HepG2 (cell line): Measurements from ENCODE around the gene DDIT4. TPM values are rescaled to one million over a fixed set of nuclear protein-coding genes. Genes with fewer than 3 reads are reported as not detected.

ENCODE experiments used
- ARID2 ChIP-seq: sonication (generic); formaldehyde crosslinking; IDR thresholded peaks from 2 replicates; pipeline ENCODE4 v1.8.1; 2022; ENCODE audit warnings: mild to moderate bottlenecking, missing genetic modification reagents, borderline replicate concordance
- HOXD1 ChIP-seq: sonication (generic); formaldehyde crosslinking; IDR thresholded peaks from 2 replicates; pipeline ENCODE4 v1.5.0; 2020; ENCODE audit warnings: missing genetic modification reagents
- JUNB ChIP-seq: sonication (generic); formaldehyde crosslinking; IDR thresholded peaks from 2 replicates; pipeline ENCODE4 v1.8.0; 2022; ENCODE audit warnings: missing genetic modification reagents, mild to moderate bottlenecking, borderline replicate concordance
- KAT7 ChIP-seq: IDR thresholded peaks from 2 replicates; pipeline ENCODE4 v1.6.1; 2018; ENCODE audit warnings: borderline replicate concordance, missing compliant biosample characterization
- MYNN ChIP-seq: sonication (generic); formaldehyde crosslinking; IDR thresholded peaks from 2 replicates; pipeline ENCODE4 v1.4.0; 2020; ENCODE audit warnings: mild to moderate bottlenecking, low read depth, missing genetic modification reagents
- NFKB2 ChIP-seq: sonication (generic); formaldehyde crosslinking; IDR thresholded peaks from 2 replicates; pipeline ENCODE4 v1.4.0; 2020; ENCODE audit warnings: missing genetic modification reagents, borderline replicate concordance
- RBFOX2 ChIP-seq: fragments of 200-400 bp; formaldehyde crosslinking; IDR thresholded peaks from 2 replicates; pipeline ENCODE4 v1.6.1; 2017; ENCODE audit warnings: low read depth, mild to moderate bottlenecking, low read length
- ZFAT ChIP-seq: sonication (generic); formaldehyde crosslinking; conservative IDR thresholded peaks from 2 replicates; pipeline ENCODE4 v1.8.1; 2023; ENCODE audit warnings: missing genetic modification reagents, inconsistent platforms
- ZFP82 ChIP-seq: sonication (generic); formaldehyde crosslinking; IDR thresholded peaks from 2 replicates; pipeline ENCODE4 v1.5.1; 2020; ENCODE audit warnings: mild to moderate bottlenecking, missing genetic modification reagents, borderline replicate concordance
- ZNF549 ChIP-seq: sonication (generic); formaldehyde crosslinking; IDR thresholded peaks from 2 replicates; pipeline ENCODE4 v1.5.0; 2020; ENCODE audit warnings: missing genetic modification reagents
- ZNF782 ChIP-seq: sonication (generic); formaldehyde crosslinking; IDR thresholded peaks from 2 replicates; pipeline ENCODE4 v1.4.0; 2020; ENCODE audit warnings: missing genetic modification reagents, mild to moderate bottlenecking, borderline replicate concordance
- polyA plus RNA-seq, 8 experiments: library from polyadenylated mRNA; depleted of rRNA in 3 of 8; stranded (reverse) in 7 of 8; unstranded in 1 of 8; fragments of >200 nt; fragmentation: Illumina TruSeq in 4 of 8; extraction: Trizol in 4 of 8; gene quantifications; 2 replicates each; pipeline versions ENCODE4 v1.2.1 to v1.2.3, GENCODE V29; 2011 to 2016; ENCODE audit warnings: low read depth in 4 of 8, missing spikeins in 1 of 8, mixed read lengths in 1 of 8; ENCODE audit not compliant: insufficient read depth in 1 of 8
- total RNA-seq, 5 experiments: library from RNA; depleted of rRNA; stranded (reverse); fragments of >200 nt; fragmentation: Illumina TruSeq; extraction: Trizol; gene quantifications; 2 replicates each; pipeline ENCODE4 v1.2.3, GENCODE V29; 2016; ENCODE audit warnings: low read depth in 1 of 5
- TF ChIP-seq, protein P1 (sequence below), 2 experiments: sonication (generic) in 1 of 2; formaldehyde crosslinking in 1 of 2; IDR thresholded peaks; 2 replicates each; pipeline versions ENCODE4 v1.6.1 to v1.9.0; 2014 to 2022; ENCODE audit warnings: antibody characterized with exemption in 1 of 2, borderline replicate concordance in 1 of 2, inconsistent platforms in 1 of 2, low read depth in 1 of 2, missing genetic modification reagents in 1 of 2
- TF ChIP-seq, protein P2 (sequence below): sonication (generic); formaldehyde crosslinking; IDR thresholded peaks from 2 replicates; pipeline ENCODE4 v1.4.0; 2020; ENCODE audit warnings: missing genetic modification reagents
- TF ChIP-seq, protein P3 (sequence below): sonication (generic); formaldehyde crosslinking; IDR thresholded peaks from 2 replicates; pipeline ENCODE4 v1.4.0; 2020; ENCODE audit warnings: missing genetic modification reagents
- TF ChIP-seq, protein P4 (sequence below): sonication (generic); formaldehyde crosslinking; IDR thresholded peaks from 2 replicates; pipeline ENCODE4 v1.8.0; 2022; ENCODE audit warnings: missing genetic modification reagents, mild to moderate bottlenecking, inconsistent platforms, borderline replicate concordance

Gene DDIT4
- total and polyA plus RNA-seq, 2 of the 13 experiments (the other 11 are each of a cell fraction or from before 2014, with no cell fraction given) = 35.6 to 40.7 TPM

DNA sequence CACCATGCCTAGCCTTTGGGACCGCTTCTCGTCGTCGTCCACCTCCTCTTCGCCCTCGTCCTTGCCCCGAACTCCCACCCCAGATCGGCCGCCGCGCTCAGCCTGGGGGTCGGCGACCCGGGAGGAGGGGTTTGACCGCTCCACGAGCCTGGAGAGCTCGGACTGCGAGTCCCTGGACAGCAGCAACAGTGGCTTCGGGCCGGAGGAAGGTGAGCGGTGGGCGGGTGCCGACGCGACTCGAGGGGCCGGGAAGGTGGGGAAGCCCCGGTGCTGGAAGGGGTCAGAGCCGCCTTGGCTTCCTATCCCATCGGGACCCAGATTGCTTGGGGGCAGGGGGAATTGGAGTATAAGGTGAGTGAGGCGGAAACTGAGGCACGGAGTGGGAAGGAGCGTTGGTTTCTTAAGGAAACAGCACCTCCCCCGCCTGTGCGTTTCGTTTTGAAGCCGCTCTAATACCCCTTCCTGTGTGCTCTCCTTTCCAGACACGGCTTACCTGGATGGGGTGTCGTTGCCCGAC, 547 bp downstream of the DDIT4 start (continued):
- TF ChIP-seq, protein P1, sequence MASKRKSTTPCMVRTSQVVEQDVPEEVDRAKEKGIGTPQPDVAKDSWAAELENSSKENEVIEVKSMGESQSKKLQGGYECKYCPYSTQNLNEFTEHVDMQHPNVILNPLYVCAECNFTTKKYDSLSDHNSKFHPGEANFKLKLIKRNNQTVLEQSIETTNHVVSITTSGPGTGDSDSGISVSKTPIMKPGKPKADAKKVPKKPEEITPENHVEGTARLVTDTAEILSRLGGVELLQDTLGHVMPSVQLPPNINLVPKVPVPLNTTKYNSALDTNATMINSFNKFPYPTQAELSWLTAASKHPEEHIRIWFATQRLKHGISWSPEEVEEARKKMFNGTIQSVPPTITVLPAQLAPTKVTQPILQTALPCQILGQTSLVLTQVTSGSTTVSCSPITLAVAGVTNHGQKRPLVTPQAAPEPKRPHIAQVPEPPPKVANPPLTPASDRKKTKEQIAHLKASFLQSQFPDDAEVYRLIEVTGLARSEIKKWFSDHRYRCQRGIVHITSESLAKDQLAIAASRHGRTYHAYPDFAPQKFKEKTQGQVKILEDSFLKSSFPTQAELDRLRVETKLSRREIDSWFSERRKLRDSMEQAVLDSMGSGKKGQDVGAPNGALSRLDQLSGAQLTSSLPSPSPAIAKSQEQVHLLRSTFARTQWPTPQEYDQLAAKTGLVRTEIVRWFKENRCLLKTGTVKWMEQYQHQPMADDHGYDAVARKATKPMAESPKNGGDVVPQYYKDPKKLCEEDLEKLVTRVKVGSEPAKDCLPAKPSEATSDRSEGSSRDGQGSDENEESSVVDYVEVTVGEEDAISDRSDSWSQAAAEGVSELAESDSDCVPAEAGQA (IDR thresholded peaks at IDR 0.05; ENCODE audit: low read depth) = 0 out of 2 replicates have a peak, but pooled peaks have one; percentile 28
- TF ChIP-seq, protein P1 (CRISPR knock-in tag; IDR thresholded peaks at IDR 0.05; ENCODE audit: borderline replicate concordance) = 0 out of 2 replicates have a peak, but pooled peaks have one; percentile 13
- no peak for TF ChIP-seq ZFAT
- peak; percentile 16; the same call in 1 of the 2 replicates for TF ChIP-seq HOXD1
- TF ChIP-seq ZNF782 (CRISPR knock-in tag) = no peak
- no peak for TF ChIP-seq NFKB2 (CRISPR knock-in tag)
- TF ChIP-seq, protein P2, sequence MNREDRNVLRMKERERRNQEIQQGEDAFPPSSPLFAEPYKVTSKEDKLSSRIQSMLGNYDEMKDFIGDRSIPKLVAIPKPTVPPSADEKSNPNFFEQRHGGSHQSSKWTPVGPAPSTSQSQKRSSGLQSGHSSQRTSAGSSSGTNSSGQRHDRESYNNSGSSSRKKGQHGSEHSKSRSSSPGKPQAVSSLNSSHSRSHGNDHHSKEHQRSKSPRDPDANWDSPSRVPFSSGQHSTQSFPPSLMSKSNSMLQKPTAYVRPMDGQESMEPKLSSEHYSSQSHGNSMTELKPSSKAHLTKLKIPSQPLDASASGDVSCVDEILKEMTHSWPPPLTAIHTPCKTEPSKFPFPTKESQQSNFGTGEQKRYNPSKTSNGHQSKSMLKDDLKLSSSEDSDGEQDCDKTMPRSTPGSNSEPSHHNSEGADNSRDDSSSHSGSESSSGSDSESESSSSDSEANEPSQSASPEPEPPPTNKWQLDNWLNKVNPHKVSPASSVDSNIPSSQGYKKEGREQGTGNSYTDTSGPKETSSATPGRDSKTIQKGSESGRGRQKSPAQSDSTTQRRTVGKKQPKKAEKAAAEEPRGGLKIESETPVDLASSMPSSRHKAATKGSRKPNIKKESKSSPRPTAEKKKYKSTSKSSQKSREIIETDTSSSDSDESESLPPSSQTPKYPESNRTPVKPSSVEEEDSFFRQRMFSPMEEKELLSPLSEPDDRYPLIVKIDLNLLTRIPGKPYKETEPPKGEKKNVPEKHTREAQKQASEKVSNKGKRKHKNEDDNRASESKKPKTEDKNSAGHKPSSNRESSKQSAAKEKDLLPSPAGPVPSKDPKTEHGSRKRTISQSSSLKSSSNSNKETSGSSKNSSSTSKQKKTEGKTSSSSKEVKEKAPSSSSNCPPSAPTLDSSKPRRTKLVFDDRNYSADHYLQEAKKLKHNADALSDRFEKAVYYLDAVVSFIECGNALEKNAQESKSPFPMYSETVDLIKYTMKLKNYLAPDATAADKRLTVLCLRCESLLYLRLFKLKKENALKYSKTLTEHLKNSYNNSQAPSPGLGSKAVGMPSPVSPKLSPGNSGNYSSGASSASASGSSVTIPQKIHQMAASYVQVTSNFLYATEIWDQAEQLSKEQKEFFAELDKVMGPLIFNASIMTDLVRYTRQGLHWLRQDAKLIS = 0 out of 2 replicates have a peak, but pooled peaks have one; percentile 54
- peak; percentile 92 for TF ChIP-seq RBFOX2
- TF ChIP-seq ARID2 (CRISPR knock-in tag) = 0 out of 2 replicates have a peak, but pooled peaks have one; percentile 18
- TF ChIP-seq, protein P3, sequence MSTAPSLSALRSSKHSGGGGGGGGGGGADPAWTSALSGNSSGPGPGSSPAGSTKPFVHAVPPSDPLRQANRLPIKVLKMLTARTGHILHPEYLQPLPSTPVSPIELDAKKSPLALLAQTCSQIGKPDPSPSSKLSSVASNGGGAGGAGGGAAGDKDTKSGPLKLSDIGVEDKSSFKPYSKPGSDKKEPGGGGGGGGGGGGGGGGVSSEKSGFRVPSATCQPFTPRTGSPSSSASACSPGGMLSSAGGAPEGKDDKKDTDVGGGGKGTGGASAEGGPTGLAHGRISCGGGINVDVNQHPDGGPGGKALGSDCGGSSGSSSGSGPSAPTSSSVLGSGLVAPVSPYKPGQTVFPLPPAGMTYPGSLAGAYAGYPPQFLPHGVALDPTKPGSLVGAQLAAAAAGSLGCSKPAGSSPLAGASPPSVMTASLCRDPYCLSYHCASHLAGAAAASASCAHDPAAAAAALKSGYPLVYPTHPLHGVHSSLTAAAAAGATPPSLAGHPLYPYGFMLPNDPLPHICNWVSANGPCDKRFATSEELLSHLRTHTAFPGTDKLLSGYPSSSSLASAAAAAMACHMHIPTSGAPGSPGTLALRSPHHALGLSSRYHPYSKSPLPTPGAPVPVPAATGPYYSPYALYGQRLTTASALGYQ = no peak; the same call in 1 of the 2 replicates
- TF ChIP-seq, protein P4, sequence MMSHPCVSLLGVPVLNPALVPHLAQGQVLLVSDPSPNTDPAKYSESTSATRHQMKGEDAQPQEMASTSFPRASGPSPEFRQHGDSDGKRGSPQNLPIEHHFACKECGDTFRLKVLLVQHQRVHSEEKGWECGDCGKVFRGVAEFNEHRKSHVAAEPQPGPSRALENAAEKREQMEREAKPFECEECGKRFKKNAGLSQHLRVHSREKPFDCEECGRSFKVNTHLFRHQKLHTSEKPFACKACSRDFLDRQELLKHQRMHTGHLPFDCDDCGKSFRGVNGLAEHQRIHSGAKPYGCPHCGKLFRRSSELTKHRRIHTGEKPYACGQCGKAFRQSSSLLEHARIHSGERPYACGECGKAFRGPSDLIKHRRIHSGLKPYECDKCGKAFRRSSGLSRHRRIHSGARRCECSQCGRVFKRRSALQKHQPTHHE (CRISPR knock-in tag) = no peak
- TF ChIP-seq ZFP82 (CRISPR knock-in tag) = peak; percentile 94; the same call in 1 of the 2 replicates
- no peak for TF ChIP-seq MYNN (CRISPR knock-in tag)
- TF ChIP-seq JUNB = 0 out of 2 replicates have a peak, but pooled peaks have one; percentile 14
- TF ChIP-seq ZNF549 = no peak
- peak; percentile 59; the same call in 1 of the 2 replicates for TF ChIP-seq KAT7
